NCI-H2227 (cell line): ENCODE data around the gene DIS3L2.
"Not testable (repeated sequence)": the region's sequence is repeated elsewhere in the genome, so short reads cannot be mapped to it uniquely, and the experiment has no call there.

Experiments used
- DNase-seq: peaks from one replicate; lab custom pipeline; 2025; ENCODE audit not compliant: unreplicated experiment; lab: John Stamatoyannopoulos, UW

DIS3L2 gene

GRCh38 chr2:232328516-232329460 lies 367.3 kb downstream of the DIS3L2 start:
- no peak for DNase-seq

GRCh38 chr2:232329716-232330067 lies 368.2 kb downstream of the DIS3L2 start:
- no peak for DNase-seq

- DNase-seq: no peak
These were observed 368.8 kb downstream of the DIS3L2 start for GRCh38 chr2:232330068-232330999.

- not testable (repeated sequence) for DNase-seq
These were observed 369.5 kb downstream of the DIS3L2 start for GRCh38 chr2:232331061-232331460.

- not testable (repeated sequence) for DNase-seq
These were observed 370.1 kb downstream of the DIS3L2 start for GRCh38 chr2:232331641-232332040.

GRCh38 chr2:232332244-232332939 lies 370.9 kb downstream of the DIS3L2 start:
- DNase-seq: not testable (repeated sequence)

GRCh38 chr2:232332940-232333259 lies 371.4 kb downstream of the DIS3L2 start:
- no peak for DNase-seq

- no peak for DNase-seq
These were observed 372.0 kb downstream of the DIS3L2 start for GRCh38 chr2:232333361-232334135.

- DNase-seq: not testable (repeated sequence)
These were observed 372.8 kb downstream of the DIS3L2 start for GRCh38 chr2:232334136-232334884.

- DNase-seq: not testable (repeated sequence)
These were observed 373.3 kb downstream of the DIS3L2 start for GRCh38 chr2:232334885-232335205.

GRCh38 chr2:232335206-232335858 lies 373.8 kb downstream of the DIS3L2 start:
- not testable (repeated sequence) for DNase-seq

- no peak for DNase-seq
These were observed 374.3 kb downstream of the DIS3L2 start for GRCh38 chr2:232335859-232336215.

GRCh38 chr2:232336241-232336736 lies 374.8 kb downstream of the DIS3L2 start:
- DNase-seq: no peak

- no peak for DNase-seq
These were observed 375.6 kb downstream of the DIS3L2 start for GRCh38 chr2:232336981-232337720.

GRCh38 chr2:232338094-232338758 lies 376.7 kb downstream of the DIS3L2 start:
- DNase-seq: not testable (repeated sequence)

GRCh38 chr2:232338759-232339106 lies 377.2 kb downstream of the DIS3L2 start:
- no peak for DNase-seq

GRCh38 chr2:232339121-232340081 lies 377.9 kb downstream of the DIS3L2 start:
- no peak for DNase-seq
